ENCODE measurements around the gene WT1. TPM values are rescaled to one million over a fixed set of nuclear protein-coding genes. Genes with fewer than 3 reads are reported as not detected.

WT1 gene
- total and polyA plus RNA-seq, 2 of the 4 experiments (the other 2 are of a cell fraction): not detected

GRCh38 chr11:32427935-32428664, 7.2 kb downstream of the WT1 start (continued):
- TF ChIP-seq MXI1 (IDR thresholded peaks at IDR 0.05; ENCODE audit: borderline replicate concordance, low read depth, low read length): no peak

GRCh38 chr11:32427616-32427934, 7.8 kb downstream of the WT1 start:
- Histone ChIP-seq H3K4me3 (ENCODE audit: insufficient read depth, low read depth, low read length) (no peak overlapping the region), H4K5ac (ENCODE audit: low read depth, low read length) (no peak overlapping the region), H2AK5ac (ENCODE audit: low read depth, low read length) (no peak overlapping the region), H2AK9ac (replicated peaks; ENCODE audit: low read depth, low read length, poor library complexity) (no peak overlapping the region), H4K91ac (ENCODE audit: insufficient read depth, low read depth, low read length) (no peak overlapping the region), H3K79me1 (ENCODE audit: low read depth in 1 of 2, low read length in 2 of 2) (no peaks in the 10 kb centered on the region), H4K20me1 (ENCODE audit: insufficient read depth, low read length) (no peaks in the 10 kb centered on the region), H3K56ac (ENCODE audit: extremely low read depth, insufficient read depth, low read length) (no peak overlapping the region), H3K27me3 (ENCODE audit: control insufficient read depth, insufficient read depth, low read length) (peaks cover 70% of the 10 kb centered on the region), H3K4me1 (ENCODE audit: control insufficient read depth, insufficient read depth, low read length) (no peaks in the 10 kb centered on the region), H3K9ac (ENCODE audit: low read depth, low read length) (no peak overlapping the region), H2BK20ac (ENCODE audit: low read depth, low read length) (no peak overlapping the region), H2BK5ac (ENCODE audit: low read depth, low read length, poor library complexity, severe bottlenecking) (no peak overlapping the region), H2BK15ac (ENCODE audit: low read depth, low read length) (no peak overlapping the region), H3K36me3 (ENCODE audit: control insufficient read depth, insufficient read depth, low read length) (no peaks in the 10 kb centered on the region), H3K23ac (ENCODE audit: low read depth, low read length) (no peak overlapping the region), H2AFZ (replicated peaks; ENCODE audit: low read length, poor library complexity) (no peak overlapping the region), H2BK120ac (ENCODE audit: low read depth, low read length) (no peak overlapping the region), H3K14ac (replicated peaks; ENCODE audit: low read depth, low read length) (no peak overlapping the region), H3K9me3 (ENCODE audit: control insufficient read depth, insufficient read depth, low read length) (0 out of 2 replicates have a peak, but pooled peaks cover 5% of the 10 kb centered on the region), H3K9me1 (ENCODE audit: insufficient read depth, low read length) (no peaks in the 10 kb centered on the region), H4K8ac (ENCODE audit: low read depth in 2 of 2, low read length in 2 of 2) (no peak overlapping the region), H3K4ac (ENCODE audit: low read depth, low read length) (no peak overlapping the region), H3K18ac (ENCODE audit: low read depth, low read length) (no peak overlapping the region), H3K4me2 (ENCODE audit: low read depth, low read length) (no peak overlapping the region), H3K27ac (ENCODE audit: insufficient read depth, low read length) (no peak overlapping the region)
- in situ Hi-C loops (cut with MboI; ENCODE audit: low sequenced_read_pairs) (loop anchor here (5.0 kb wide), 1 partner anchor 50 kb away; no protein-coding TSS in a partner anchor), dilution Hi-C loops (cut with HindIII; ENCODE audit: low sequenced_read_pairs, unreplicated experiment) (no loop called here), intact Hi-C loops (cut with micrococcal nuclease) (no loop called here)
- ATAC-seq (ENCODE audit: low read depth) (no peak), DNase-seq (no peak)
- BruUV-seq (replicated peaks): no TSS peak
- ChIA-PET CTCF (no interaction called here), POLR2A (ENCODE audit: unreplicated experiment) (no interaction called here)
- 0% methylated on average over 2 of the region's 18 CpGs; no CpG with 5 or more reads in 1 of the 2 experiments for WGBS, 2 experiments (ENCODE audit: extremely low coverage in 2 of 2, insufficient read length in 1 of 2)
- TF ChIP-seq RCOR1 (IDR thresholded peaks at IDR 0.05; ENCODE audit: insufficient replicate concordance, low read length) (no peak), CHD1 (IDR thresholded peaks at IDR 0.05; ENCODE audit: low read depth, low read length) (no peak), MXI1 (IDR thresholded peaks at IDR 0.05; ENCODE audit: borderline replicate concordance, low read depth, low read length) (no peak), POLR2A (IDR thresholded peaks at IDR 0.05; ENCODE audit: low read depth, low read length) (no peak), RAD21 (IDR thresholded peaks at IDR 0.05; ENCODE audit: low read length) (no peak), MAZ (IDR thresholded peaks at IDR 0.05; ENCODE audit: borderline replicate concordance, low read depth, low read length) (no peak), BHLHE40 (IDR thresholded peaks at IDR 0.05; ENCODE audit: low read depth, low read length) (no peak), CTCF (conservative IDR thresholded peaks at IDR 0.05; ENCODE audit: low read depth, low read length) (no peak), MAFK (IDR thresholded peaks at IDR 0.05; ENCODE audit: low read depth, low read length) (no peak), ELK1 (IDR thresholded peaks at IDR 0.05; ENCODE audit: borderline replicate concordance, low read depth, low read length) (no peak), RFX5 (IDR thresholded peaks at IDR 0.05; ENCODE audit: low read depth, low read length) (no peak), USF2 (IDR thresholded peaks at IDR 0.05; ENCODE audit: low read depth, low read length) (no peak), CEBPB (IDR thresholded peaks at IDR 0.05; ENCODE audit: low read depth, low read length) (no peak), NFE2L2 (IDR thresholded peaks at IDR 0.05; ENCODE audit: low read depth, low read length) (no peak)
